Fibroblast of skin of scalp (primary cell): ENCODE data around the gene C1orf216. TPM values are rescaled to one million over a fixed set of nuclear protein-coding genes. Genes with fewer than 3 reads are reported as not detected.
A peak's percentile ranks its signal among the peaks of the same experiment; 100 is the strongest.
"Not testable (repeated sequence)": the region's sequence is repeated elsewhere in the genome, so short reads cannot be mapped to it uniquely, and the experiment has no call there.

ENCODE experiments used
- DNase-seq: peaks from one replicate; pipeline ENCODE4 v3.0.0-alpha.2; 2013
- polyA plus RNA-seq, 2 experiments: library from polyadenylated mRNA; unstranded; fragments of 120-200 nt; gene quantifications; one replicate each; pipeline ENCODE4 v1.2.1, GENCODE V29; 2013; ENCODE audit not compliant: insufficient read length in 2 of 2

C1orf216 gene, protein sequence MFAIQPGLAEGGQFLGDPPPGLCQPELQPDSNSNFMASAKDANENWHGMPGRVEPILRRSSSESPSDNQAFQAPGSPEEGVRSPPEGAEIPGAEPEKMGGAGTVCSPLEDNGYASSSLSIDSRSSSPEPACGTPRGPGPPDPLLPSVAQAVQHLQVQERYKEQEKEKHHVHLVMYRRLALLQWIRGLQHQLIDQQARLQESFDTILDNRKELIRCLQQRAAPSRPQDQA
- 15.8 TPM for polyA plus RNA-seq (2013, experiment 1 of 2; ENCODE audit: insufficient read length)
- polyA plus RNA-seq (2013, experiment 2 of 2; ENCODE audit: insufficient read length) = 17.4 TPM

DNA sequence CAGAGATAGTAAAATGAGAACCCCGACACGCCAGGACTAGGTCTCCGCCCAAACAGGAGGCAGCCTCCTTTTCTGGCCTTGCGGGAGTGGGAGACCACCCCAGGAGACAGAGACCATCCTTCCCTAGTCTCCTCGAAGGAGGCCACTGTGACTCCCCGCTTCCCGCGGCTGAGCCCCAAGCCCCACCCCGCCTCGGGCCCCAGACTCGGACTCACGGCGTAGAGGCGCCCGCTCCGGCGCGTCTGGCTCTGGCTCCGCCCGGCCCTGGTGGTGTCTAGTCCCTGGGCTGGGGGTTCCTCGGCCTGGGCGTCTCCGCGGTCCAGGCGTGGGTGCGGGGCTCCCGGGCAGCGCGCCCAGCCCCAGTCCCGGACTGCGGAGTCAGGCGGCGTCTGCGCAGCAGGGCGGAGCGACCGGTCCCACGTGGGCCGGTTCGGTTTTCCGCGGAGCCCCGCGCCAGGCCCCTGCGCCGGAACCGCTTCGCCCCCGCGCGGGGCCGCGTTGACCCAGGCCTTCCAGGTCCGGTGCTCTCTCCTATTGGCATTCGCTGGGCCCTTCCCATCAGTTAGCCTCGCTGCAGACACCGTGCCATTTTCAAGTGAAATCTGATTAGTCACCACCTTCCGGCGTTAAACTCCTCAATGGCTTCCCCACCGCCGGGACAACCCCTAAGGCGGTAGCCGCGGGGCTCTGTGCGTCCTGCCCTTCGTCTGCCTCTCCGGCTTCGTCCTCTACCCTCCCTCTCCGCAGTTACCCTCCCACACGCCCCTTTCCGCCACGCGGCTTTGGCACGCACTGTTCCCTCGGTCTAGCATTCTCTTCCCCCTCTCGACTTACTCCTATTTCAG lies at the start of gene C1orf216:
TSS of gene C1orf216 (minus strand) at position 393 of the 845 bp plus-strand sequence. CDS start 2,563 bp downstream, outside the sequence.
- DNase-seq = peak; percentile 77

DNA sequence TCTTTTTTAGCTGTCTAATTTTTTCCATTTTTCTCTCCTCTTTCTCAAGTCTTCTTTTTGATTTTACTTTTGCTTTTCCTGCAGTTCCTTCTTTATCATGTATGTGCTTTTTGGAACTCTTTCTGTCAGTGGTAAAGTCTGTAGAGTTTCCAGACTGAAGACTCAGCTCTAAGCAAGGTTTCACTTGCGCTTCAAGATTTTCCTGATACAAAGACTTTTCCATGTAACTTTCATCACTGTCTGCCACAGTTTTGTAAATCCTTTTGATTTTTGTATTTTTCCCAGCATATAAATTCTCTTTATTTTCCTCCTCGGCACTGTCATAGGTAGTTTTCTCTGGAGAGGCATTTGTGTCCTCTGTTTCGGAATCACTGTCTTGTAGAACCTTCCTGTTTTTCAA lies 45.6 kb upstream of the C1orf216 start:
- DNase-seq = no peak

DNA sequence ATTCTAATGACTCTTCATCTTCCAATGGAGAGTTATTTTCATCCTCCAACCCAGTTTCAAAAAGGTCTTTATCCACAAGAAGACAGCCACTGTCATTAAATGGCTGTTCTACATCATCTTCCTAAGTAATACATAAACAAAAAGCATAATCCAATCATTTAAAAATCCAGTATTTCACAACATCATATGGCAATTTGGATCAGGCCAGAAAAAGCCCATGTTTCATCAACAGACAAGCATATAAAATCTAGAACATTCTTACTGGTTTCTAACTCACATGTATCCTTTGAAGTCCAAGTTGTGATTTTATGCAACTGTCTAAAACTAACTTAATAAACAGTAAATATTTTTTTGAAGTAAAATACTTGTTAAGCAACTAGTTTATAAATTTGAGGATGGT lies 44.5 kb upstream of the C1orf216 start:
- no peak for DNase-seq

DNA sequence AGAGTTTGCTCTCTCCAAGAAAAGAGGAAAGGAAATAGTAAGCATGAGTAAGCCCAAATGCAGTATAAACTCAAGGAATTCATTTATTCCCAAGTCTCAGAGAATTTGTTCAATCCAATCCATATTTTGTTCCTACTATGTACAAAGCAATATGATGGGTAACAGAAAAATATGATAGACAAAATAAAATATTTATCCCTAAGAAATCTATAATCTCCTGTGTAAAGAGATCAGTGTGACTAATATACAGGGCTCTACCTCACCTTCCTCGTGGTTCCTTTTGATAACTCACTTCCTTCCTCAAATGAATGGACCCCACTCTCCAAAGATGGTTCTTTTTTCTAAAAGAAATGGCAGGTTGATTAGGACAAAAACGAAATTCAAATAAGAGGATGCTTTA lies 43.5 kb upstream of the C1orf216 start:
- no peak for DNase-seq

DNA sequence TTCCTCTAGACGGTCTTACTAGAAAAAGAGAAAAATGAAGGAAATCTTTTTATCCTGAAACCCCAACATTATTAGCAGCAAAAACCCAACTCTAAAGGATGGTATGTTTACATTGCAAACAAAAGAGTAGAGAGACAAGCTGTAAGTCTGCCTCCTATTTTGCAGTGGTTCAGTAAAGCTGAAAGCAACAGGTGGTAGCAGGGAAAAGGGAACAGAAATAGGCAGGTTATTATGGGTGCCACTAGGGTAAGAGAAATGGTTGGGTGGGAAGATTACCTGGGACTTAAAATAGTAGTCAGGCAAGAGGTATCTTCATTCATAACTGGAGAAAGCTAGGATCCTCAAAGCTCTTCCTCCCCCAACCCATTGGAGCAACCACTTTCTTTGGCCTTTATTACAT lies 37.4 kb upstream of the C1orf216 start:
- DNase-seq = no peak

DNA sequence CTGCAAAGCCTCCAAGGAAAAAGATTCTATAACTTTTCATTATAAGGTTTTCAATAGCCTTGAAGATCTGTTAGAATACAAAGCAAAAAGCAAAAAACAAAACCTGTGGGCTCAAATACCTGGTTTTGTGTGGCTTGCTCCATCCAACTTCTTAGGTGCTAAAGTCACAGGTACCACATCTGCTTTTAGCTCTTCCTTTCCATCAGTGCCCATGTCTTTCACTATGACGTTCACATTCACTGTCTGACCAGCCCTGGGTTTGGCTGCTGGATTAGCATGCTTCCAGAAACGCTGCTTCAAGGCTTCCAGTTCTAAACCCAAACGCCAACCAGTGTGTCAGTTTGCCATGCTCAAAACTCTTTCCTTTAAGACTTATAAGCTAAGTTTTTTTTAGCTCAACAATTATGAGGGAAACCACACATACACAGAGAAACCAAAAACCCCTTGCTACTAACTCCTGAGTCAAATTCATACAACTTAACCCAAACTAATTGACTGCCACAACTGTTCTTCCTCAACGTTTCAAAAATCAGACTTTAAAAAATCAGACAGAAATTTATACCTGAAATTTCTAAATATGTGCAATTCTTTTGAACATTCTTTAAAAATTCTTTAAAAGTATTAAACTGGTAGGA lies 35.1 kb upstream of the C1orf216 start:
- no peak for DNase-seq

DNA sequence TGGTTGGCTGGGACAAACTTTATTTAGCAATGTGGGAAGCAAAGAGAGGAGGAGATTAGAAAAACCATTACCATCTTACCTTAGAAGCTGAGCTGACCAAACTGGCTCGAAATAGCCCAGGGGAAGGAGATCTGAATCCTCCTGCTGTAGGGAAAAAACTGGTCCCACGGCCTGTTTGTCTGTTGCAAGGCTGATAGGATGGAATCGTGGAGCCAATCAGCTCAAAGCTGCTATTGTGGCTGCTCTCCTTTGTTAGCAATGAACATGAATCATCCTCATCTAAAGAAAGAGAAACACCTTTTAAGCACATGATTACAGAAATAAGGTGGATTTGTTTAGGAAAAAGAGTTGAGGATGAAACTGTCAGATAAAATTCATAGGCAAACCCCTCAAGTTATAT lies 29.6 kb upstream of the C1orf216 start:
- no peak for DNase-seq

DNA sequence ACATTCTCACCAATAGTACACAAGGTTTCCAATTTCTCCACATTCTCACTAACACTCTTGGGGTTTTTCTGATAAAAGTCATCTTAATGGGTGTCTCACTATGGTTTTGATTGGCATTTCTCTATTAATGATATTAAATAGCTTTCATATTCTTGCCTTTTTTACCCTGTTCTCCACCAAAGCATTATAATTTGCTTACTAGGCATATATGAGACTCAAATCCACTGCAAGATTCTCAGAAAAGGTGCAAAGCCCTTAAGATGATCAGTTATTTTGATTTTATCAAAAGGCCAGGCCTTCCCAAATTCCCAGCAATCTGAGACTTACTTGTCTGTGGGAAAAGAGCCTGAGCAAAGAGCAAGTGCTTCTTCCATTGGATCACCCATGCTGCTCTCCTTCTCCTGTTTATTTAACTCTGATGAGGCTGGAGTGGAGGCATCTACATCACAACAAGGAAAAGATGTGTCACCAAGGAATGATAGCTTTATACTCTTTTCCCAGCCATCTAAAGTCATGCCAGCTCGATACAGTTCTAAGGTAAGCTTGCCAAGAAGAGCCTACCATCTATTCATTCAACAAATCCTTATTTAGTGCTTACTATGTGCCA lies 26.5 kb upstream of the C1orf216 start:
- DNase-seq = no peak

DNA sequence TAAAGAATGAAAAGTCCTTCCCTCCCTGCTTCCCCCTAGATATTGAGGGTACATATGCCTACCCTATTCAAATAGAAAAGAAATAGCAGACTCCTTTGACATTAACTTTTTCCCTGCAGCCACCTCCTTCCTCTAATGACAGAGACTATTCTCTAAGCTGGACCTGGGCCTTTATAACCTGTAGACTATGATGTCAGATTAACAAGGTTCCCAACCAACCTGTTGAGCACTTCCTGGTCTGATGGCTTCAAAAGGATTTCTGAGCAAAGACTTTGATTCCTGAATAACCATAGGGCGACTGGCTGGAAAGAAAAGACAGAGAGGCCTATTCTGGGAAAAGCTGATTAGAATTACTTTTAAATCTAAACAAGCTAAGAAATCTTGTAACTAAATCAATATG lies 18.4 kb upstream of the C1orf216 start:
- no peak for DNase-seq

DNA sequence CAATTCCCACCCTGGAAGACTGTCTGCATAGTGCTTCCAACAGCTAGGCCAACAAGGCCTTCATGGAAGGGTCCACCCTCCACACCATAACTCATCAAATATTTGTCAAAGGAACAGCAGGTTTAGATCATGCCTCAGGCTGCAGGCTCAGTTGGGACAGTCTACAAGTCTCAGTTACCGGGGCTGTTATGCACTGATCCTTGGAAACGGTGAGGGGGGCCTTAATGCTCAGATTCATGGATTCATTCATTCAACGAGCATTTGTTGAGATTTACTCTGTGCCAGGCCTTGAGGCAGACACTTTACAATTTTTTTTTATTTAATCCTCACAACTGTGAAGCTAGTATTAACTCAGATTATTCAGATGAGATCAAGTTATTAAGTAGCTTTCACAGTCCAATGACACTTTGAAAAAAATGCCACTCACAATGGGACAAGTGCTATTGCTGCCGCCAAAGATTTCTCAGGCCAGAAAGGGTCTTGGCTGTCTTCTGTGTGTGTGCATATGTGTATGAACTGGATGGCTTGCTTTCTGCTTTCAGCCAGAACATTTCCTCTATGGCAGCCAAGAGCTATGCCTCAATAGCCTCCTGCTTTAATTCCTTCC lies 8.9 kb upstream of the C1orf216 start:
- no peak for DNase-seq

DNA sequence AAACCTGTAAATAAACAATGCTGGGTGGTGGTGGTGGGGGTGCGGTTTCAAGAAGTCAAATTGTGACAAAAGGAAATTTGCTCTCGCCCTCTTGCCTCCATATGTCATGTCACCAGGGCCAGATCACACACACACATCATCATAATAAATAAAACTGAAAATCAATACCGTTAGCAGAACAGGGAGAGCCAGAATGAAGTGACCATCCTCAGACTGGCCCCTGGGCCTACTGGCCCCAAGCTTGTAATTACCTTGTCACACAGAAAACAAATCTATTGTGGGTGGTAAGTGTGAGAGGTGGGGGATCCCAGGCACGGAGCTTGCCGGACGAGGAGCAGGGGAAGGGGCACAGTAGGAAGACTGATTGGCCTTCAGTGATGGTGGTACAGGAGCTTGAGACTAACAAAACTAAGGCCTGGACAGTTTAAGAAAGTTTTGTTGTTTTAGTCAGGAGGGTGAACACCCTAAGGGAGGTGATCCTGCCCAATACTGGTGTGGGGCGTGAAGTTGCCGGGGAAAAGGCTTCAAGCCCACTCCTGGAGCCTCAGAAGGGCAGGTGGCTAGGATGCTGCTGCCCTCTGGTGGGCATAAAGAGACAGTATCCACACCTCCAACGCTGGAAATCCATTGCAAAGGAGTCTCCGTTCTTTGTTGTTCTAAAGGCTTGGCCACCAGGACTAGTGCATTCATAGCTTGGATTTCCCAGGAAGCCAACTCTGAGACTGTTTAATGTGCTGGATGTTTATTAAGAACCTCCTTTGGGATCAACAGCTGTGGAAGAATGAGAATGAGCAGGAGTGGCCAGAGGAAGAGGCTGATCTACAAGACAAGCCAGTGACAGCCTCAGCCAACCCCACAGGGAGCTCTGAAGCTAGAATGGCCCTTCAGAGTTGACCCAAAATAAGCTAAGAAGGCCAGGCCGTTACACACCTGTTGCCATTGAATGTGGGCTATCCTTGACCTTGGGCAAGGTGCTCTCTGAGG lies 8.1 kb upstream of the C1orf216 start:
- DNase-seq = peak; percentile 67

DNA sequence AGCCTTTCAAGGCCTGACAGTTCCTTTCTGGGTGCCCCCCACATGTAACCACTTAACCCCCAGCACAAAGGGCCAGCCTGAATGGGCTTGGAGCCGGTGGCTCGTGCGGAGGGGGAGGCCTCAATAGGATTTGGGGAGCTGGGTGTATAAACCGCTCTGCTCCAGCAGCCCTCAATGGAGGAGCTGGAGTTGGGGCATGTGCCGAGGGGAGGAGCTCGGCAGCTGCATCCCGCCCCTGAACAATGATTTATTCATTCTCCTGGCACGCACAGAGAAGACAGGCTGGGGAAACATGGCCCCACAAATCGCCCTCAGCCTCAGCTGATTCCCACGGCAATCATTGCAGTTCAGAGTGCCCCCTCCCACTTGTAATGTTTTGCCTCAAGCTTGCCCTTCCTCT lies 6.9 kb upstream of the C1orf216 start:
- peak; percentile 56 for DNase-seq

DNA sequence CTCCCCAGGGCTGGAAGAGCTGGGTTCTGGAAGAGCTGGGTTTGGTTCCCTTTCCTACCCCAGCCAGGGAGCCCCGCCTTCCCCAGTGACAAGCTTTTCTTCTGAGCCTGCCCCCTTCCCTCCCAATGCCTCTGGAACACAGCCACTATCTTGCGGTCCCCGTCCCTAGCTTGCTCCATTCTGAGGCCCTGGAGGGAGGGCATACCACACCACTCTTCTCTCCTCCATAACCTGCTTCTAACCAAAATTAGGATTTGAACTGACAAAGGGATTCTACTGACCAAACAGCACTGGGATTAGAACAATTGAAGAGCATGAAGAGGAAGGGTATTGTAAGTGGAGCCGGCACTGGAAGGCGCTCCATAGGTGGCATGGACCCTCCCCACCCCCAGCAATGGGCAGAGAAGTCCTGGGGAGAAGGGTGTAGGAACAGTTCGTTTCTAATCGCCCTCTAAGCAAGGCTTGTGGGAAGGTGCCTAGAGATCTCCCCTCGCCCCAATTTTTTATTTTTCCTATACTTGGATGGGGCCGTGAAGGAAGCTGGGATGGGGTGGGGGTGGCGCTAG lies 690 bp downstream of the C1orf216 start:
- DNase-seq = peak; percentile 85

DNA sequence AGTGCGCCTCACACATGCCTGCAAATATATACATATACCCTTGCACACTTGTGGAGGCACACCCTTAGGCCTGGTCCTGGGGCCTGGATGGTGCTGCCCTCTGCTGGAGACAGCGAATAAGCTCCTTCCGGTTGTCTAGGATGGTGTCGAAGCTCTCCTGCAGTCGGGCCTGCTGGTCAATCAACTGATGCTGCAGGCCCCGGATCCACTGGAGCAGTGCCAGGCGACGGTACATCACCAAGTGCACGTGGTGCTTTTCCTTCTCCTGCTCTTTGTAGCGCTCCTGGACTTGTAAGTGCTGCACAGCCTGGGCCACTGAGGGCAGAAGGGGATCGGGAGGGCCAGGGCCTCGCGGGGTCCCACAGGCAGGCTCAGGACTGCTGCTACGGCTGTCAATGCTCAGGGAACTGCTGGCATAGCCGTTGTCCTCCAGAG lies 3.1 kb downstream of the C1orf216 start:
- DNase-seq = peak; percentile 74

DNA sequence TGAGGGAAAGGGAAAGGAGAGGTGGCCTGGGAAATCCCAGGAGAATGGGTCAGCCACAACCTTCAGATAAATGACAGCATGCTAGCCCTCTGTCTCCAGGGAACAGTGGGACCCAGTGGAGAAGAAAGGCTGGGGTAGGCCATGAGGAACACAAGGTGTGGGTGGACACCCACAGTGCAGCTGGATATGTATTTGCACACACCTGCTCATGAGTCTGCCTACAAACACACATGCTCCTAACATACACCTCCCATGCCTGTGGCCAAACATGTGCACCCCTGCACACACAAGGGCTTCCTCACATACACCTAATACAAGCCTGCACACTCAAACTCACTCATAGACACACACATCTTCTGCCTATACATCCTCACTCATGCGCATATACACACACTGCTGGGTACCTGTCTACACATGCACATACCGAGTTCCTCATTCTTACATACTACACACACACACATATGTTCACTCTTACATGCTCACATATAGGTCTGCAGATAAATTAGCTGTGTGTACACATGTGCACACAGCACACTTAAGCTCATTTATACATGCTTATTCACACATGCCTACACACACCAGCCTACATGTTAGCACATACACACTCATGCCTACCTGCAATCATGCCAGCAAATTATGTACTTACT lies 3.6 kb downstream of the C1orf216 start:
- DNase-seq = no peak

DNA sequence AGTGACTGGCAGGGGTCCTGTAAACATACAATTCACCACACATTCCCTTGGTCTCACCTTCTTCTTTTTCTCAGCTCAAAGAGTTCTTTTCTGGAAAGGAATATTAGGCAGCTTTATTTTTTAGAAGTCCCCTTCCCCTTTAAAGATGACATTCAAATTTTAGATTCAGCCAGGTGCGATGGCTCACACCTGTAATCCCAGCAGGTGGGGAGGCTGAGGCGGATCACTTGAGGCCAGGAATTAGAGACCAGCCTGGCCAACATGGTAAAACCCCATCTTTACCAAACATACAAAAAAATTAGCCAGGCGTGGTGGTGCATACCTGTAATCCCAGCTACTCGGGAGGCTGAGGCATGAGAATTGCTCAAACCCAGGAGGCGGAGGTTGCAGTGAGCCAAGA lies 7.6 kb downstream of the C1orf216 start:
- DNase-seq = not testable (repeated sequence)

DNA sequence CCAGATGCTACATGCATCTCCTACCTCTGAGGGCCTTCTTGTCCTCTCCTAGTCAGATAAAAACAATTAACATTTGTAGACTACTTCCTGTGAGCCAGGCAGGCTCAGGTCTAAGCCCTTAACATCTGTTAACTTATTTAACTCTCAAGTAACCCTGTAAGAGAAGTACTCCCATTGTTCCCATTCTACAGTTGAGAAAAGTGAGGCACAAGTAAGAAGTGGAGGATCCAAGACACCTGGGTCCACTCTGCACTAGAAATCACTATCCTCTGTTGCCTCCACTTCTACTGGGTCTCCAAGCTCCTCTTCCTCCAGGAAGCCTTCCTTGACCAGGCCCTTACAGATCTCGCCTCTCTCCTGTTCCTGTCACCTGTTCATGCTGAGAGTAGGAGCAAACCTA lies 9.7 kb downstream of the C1orf216 start:
- no peak for DNase-seq

DNA sequence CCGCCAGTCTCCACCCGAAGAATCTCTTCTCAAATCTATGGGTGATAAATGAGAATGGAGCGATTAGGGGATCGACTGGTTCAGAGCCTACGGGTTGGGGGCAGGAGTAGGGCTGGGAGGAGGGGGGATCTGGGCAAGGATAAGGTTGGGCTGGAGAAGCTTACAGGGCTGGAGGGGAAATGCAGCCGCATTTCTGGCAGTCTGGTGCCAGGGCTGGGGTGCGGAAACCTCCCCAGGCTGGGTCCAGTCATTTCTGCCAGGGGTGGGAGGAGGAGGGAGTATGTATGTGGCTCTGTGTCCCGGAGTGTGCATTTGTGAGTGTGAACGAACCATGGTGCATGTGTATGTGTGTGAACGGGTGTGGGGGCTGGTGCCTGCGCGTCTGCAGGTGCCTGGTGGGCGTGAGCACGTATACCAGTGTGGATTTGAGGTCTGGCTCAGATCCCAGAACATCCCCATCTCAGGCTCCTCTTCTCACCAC lies 10.2 kb downstream of the C1orf216 start:
- DNase-seq = peak; percentile 21

DNA sequence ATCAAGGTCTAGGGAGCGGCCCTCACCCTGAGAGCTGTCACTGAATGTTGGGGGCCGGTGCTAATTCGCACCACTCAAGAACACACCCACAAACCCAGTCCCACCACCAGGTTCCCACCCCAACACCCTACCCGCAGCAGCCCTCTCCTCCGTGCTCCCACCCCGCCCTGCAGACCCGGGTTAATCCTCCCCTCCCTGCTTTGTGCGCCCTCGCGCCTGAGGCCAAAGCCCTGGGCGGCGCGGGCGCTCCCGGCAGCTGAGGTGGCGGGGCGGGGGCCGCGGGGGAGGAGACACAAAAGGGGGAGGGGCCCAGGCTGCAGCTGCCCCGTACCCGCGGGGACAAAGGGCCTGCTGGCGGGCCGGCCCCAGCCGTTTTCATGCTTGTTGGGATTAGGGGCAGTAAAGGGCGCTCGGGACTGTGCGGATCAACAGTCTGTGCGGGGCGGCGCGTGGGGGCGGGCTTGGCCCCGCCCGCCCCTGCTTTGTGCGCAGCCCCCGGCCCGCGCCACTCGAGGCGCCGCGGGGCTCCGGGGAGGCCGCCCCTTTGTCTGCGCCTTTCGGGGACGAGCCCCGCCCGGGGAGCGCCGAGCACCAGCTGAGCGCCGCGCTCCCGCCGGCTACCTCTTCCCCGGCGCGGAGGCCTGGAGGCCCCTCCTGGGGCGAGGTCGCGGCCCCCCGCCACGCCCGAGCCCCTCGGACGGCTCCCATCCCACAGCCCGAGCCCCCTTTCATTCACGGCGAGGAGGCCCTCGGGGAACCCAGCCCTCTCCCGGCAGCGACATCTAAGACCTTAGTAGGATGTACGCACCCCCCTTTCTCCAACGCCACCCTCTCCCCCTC lies 10.9 kb downstream of the C1orf216 start:
- peak; percentile 55 for DNase-seq
